NCI-H128 (cell line): ENCODE measurements around the gene UACA.

Source experiments
- DNase-seq: peaks from one replicate; lab custom pipeline; 2025; ENCODE audit not compliant: unreplicated experiment; lab: John Stamatoyannopoulos, UW

Gene UACA

GRCh38 chr15:70788114-70789049 lies 25.0 kb upstream of the UACA start:
- DNase-seq, result no peak

GRCh38 chr15:70786996-70787395 lies 23.6 kb upstream of the UACA start:
- DNase-seq, result no peak

- DNase-seq, result no peak
Measured at GRCh38 chr15:70783610-70784022, 20.3 kb upstream of the UACA start.

GRCh38 chr15:70783041-70783440 lies 19.7 kb upstream of the UACA start:
- no peak for DNase-seq

GRCh38 chr15:70781236-70781635 lies 17.9 kb upstream of the UACA start:
- DNase-seq, result no peak

GRCh38 chr15:70778258-70779076 lies 15.1 kb upstream of the UACA start:
- no peak for DNase-seq

GRCh38 chr15:70777170-70777926 lies 14.0 kb upstream of the UACA start:
- no peak for DNase-seq

- no peak for DNase-seq
Measured at GRCh38 chr15:70775160-70775559, 11.8 kb upstream of the UACA start.

GRCh38 chr15:70772402-70772801 lies 9.0 kb upstream of the UACA start:
- DNase-seq, result no peak

GRCh38 chr15:70770863-70771262 lies 7.5 kb upstream of the UACA start:
- no peak for DNase-seq

- no peak for DNase-seq
Measured at GRCh38 chr15:70768257-70768883, 5.0 kb upstream of the UACA start.

- DNase-seq, result no peak
Measured at GRCh38 chr15:70767667-70768066, 4.3 kb upstream of the UACA start.

- no peak for DNase-seq
Measured at GRCh38 chr15:70766597-70766996, 3.2 kb upstream of the UACA start.

GRCh38 chr15:70765504-70766281 lies 2.3 kb upstream of the UACA start:
- no peak for DNase-seq

- no peak for DNase-seq
Measured at GRCh38 chr15:70763950-70764730, 782 bp upstream of the UACA start.

- DNase-seq, result no peak
Measured at GRCh38 chr15:70762469-70763119, 764 bp downstream of the UACA start.

- no peak for DNase-seq
Measured at GRCh38 chr15:70761931-70762468, 1.4 kb downstream of the UACA start.

GRCh38 chr15:70761046-70761445 lies 2.3 kb downstream of the UACA start:
- no peak for DNase-seq
